OCI-LY7 (cell line): ENCODE results near the gene PAFAH1B1. TPM values are rescaled to one million over a fixed set of nuclear protein-coding genes. Genes with fewer than 3 reads are reported as not detected.

ENCODE experiments used
- BruUV-seq: library from RNA; stranded (reverse); fragments of 400-500 nt; replicated peaks from 2 replicates; lab custom pipeline; 2021; lab: Mats Ljungman, UMichigan
- CTCF ChIA-PET: fragments of 300-600 bp; sonication (Branson Sonifier 250); formaldehyde crosslinking; loops from one replicate; lab custom pipeline; 2022; ENCODE audit warnings: antibody characterized with exemption; ENCODE audit not compliant: unreplicated experiment; lab: Charles Lee
- POLR2A ChIA-PET: fragments of 300-600 bp; sonication (Branson Sonifier 250); formaldehyde crosslinking; loops from one replicate; lab custom pipeline; 2022; ENCODE audit warnings: antibody characterized with exemption; lab: Charles Lee
- DNase-seq: peaks from one replicate; pipeline ENCODE4 v3.0.0-alpha.2; 2015; ENCODE audit warnings: low spot score
- H2AFZ ChIP-seq: fragments of 200-600 bp; sonication (generic), shearing (Covaris generic); 2 replicates; pipeline ENCODE4 v1.6.1; 2014; ENCODE audit warnings: mild to moderate bottlenecking, antibody characterized with exemption, low read length, moderate library complexity
- H3K27ac ChIP-seq: fragments of 200-600 bp; sonication (generic); 2 replicates; pipeline ENCODE4 v1.5.1; 2014; ENCODE audit warnings: mixed run types, low read depth, mild to moderate bottlenecking, moderate library complexity, low read length, inconsistent platforms; ENCODE audit not compliant: poor library complexity, severe bottlenecking
- H3K36me3 ChIP-seq: fragments of 200-600 bp; sonication (generic); 2 replicates; pipeline ENCODE4 v1.6.1; 2014; ENCODE audit warnings: mild to moderate bottlenecking, antibody characterized with exemption, low read length, moderate library complexity, mixed read lengths; ENCODE audit not compliant: insufficient read depth
- H3K4me1 ChIP-seq: fragments of 200-600 bp; sonication (generic); 2 replicates; pipeline ENCODE4 v1.5.1; 2014; ENCODE audit warnings: mild to moderate bottlenecking, low read length; ENCODE audit not compliant: insufficient read depth, poor library complexity, severe bottlenecking
- H3K4me2 ChIP-seq: fragments of 200-600 bp; sonication (generic); 2 replicates; pipeline ENCODE4 v1.6.1; 2014; ENCODE audit warnings: mild to moderate bottlenecking, low read length
- H3K4me3 ChIP-seq: fragments of 200-600 bp; sonication (generic); 2 replicates; pipeline ENCODE4 v1.5.1; 2014; ENCODE audit warnings: mild to moderate bottlenecking, low read depth, low read length; ENCODE audit not compliant: poor library complexity, severe bottlenecking
- H3K79me2 ChIP-seq: fragments of 200-600 bp; sonication (generic); 2 replicates; pipeline ENCODE4 v1.6.1; 2016; ENCODE audit warnings: low read depth, mild to moderate bottlenecking, low read length, moderate library complexity, mixed read lengths; ENCODE audit not compliant: insufficient read depth
- H3K9me2 ChIP-seq: fragments of 200-600 bp; sonication (generic); 2 replicates; pipeline ENCODE4 v1.6.1; 2016; ENCODE audit warnings: mild to moderate bottlenecking, low read length, mixed read lengths; ENCODE audit not compliant: insufficient read depth
- H3K9me3 ChIP-seq: fragments of 200-600 bp; sonication (generic); 2 replicates; pipeline ENCODE4 v1.6.1; 2014; ENCODE audit warnings: mild to moderate bottlenecking, mixed run types, low read length, mixed read lengths
- H4K20me1 ChIP-seq: fragments of 200-600 bp; sonication (generic); 2 replicates; pipeline ENCODE4 v1.6.1; 2014; ENCODE audit warnings: mild to moderate bottlenecking, antibody characterized with exemption, low read length, moderate library complexity, mixed read lengths; ENCODE audit not compliant: insufficient read depth
- CTCF ChIP-seq: fragments of 200-600 bp; sonication (generic); conservative IDR thresholded peaks from 2 replicates; pipeline ENCODE4 v1.5.1; 2014; ENCODE audit warnings: mild to moderate bottlenecking, antibody characterized with exemption, low read length, moderate library complexity, mixed read lengths
- EZH2phosphoT487 ChIP-seq: fragments of 200-600 bp; sonication (generic); IDR thresholded peaks from 2 replicates; pipeline ENCODE4 v1.6.1; 2018; ENCODE audit warnings: low read depth, borderline replicate concordance, mild to moderate bottlenecking, mixed run types, antibody characterized with exemption, low read length, moderate library complexity, mixed read lengths
- intact Hi-C: fragments of 100-400 bp; cut with micrococcal nuclease; formaldehyde crosslinking; loops from one replicate; pipeline ENCODE4 v1.10.0; 2022; ENCODE audit not compliant: unreplicated experiment
- total RNA-seq, 2 experiments: library from RNA; depleted of rRNA in 1 of 2; stranded (reverse); fragments of >200 nt in 1 of 2; shearing (Covaris generic) in 1 of 2; gene quantifications; 2 replicates each; pipeline ENCODE4 v1.2.3, GENCODE V29; 2014 to 2022

PAFAH1B1 gene
- total RNA-seq, 2 experiments from 2014 or later, result 51.1 to 127 TPM

DNA sequence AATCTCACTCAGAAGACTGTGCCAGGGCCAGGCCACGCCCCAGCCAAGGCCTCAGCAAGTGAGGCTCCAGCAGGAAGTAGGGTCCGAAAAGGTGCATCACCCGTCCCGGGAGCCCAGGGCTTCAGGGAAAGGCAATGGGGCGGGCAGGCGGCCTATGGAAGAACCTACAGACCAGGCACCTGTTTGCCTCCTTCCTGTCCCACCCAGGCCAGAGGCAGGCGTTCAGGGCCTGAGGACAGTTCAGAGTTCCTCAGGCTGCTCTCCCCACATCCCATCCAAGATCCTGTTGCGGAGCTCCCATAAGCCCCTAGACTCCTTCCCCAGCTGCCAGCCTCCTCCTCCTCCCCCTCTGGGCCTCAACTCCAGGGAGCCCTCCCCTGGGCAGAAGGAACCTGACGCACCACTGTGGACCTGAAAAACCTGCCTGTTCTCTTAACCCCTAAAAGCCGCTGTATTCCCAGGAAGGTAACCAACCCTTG, 115.8 kb downstream of the PAFAH1B1 start:
- peaks cover 9% of the 10 kb centered on the region for H4K20me1 ChIP-seq
- intact Hi-C loops, result no loop called here
- H3K79me2 ChIP-seq, result peaks cover 83% of the 10 kb centered on the region
- CTCF ChIA-PET, result interaction anchor here (0.7 kb wide), 1 partner anchor 137 kb away, joined by 5 read pairs; no protein-coding TSS in a partner anchor
- peak overlapping the region; percentile 65 for H3K27ac ChIP-seq
- peaks cover 49% of the 10 kb centered on the region for H3K36me3 ChIP-seq
- H3K4me1 ChIP-seq, result peaks cover 35% of the 10 kb centered on the region
- peak overlapping the region; percentile 100 for H3K4me2 ChIP-seq
- BruUV-seq, result no TSS peak
- H3K9me3 ChIP-seq, result no peaks in the 10 kb centered on the region
- peak overlapping the region; percentile 100 for H3K4me3 ChIP-seq
- DNase-seq, result peak; percentile 68
- TF ChIP-seq EZH2phosphoT487 (no peak), CTCF (no peak)
- H3K9me2 ChIP-seq, result no peaks in the 10 kb centered on the region
- H2AFZ ChIP-seq, result no peak overlapping the region
- POLR2A ChIA-PET, result no interaction called here

DNA sequence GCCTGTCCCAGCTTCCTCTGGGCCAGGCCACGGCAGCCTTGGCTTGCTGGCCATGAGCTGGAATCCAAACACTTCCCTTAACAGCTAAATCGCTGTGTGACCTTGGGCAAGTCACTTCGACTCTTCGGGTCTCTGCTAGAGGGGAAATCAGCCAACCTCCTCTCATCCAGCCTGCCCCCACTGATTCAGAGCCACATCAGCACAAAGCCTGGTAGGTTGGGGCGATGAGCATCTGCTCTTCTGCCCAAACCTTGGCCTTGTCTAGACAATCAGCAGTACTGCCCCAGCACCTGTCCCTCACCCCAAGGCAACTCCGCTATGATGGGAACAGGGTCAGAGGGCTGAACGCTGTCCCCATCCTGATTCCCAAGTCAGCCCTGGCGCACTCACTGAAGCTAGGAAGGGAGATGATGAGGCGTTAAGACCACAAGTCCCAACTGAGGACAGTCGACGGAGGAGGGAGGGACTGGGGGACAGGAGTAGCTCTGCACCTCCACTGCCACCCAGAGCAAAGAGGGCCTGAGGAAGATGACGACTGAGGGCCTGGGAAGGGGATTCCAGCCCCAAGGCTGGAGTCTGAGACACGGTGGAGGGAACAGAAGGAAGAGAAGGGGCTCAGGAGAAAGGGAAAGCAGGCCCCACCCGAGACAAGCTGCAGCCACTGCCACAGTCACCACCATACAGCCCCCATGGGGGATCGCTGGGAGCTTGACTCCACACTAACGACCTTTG, 116.8 kb downstream of the PAFAH1B1 start:
- peak; percentile 36 for DNase-seq
- Histone ChIP-seq H3K4me2 (peak overlapping the region; percentile 100), H3K4me3 (peak overlapping the region; percentile 100), H3K9me3 (no peaks in the 10 kb centered on the region), H3K36me3 (peaks cover 40% of the 10 kb centered on the region), H3K79me2 (peaks cover 78% of the 10 kb centered on the region), H3K4me1 (peaks cover 35% of the 10 kb centered on the region), H2AFZ (no peak overlapping the region), H3K27ac (peak overlapping the region; percentile 65), H3K9me2 (no peaks in the 10 kb centered on the region), H4K20me1 (peaks cover 9% of the 10 kb centered on the region)
- no peak for TF ChIP-seq CTCF
- TF ChIP-seq EZH2phosphoT487, result no peak
- ChIA-PET POLR2A (no interaction called here), CTCF (interaction anchor here (0.6 kb wide), 1 partner anchor 652 kb away, joined by 4 read pairs; no protein-coding TSS in a partner anchor)
- BruUV-seq, result TSS peak; percentile 82
- intact Hi-C loops, result loop anchor here (2.0 to 5.0 kb wide), 2 partner anchors 198 to 293 kb away; partner anchors contain the start of gene METTL16
